Measurements from ENCODE around the gene OPA3. TPM values are rescaled to one million over a fixed set of nuclear protein-coding genes. Genes with fewer than 3 reads are reported as not detected.

The OPA3 gene
- total RNA-seq, 2 experiments from 2014 or later, result 5.8 to 12.0 TPM

DNA sequence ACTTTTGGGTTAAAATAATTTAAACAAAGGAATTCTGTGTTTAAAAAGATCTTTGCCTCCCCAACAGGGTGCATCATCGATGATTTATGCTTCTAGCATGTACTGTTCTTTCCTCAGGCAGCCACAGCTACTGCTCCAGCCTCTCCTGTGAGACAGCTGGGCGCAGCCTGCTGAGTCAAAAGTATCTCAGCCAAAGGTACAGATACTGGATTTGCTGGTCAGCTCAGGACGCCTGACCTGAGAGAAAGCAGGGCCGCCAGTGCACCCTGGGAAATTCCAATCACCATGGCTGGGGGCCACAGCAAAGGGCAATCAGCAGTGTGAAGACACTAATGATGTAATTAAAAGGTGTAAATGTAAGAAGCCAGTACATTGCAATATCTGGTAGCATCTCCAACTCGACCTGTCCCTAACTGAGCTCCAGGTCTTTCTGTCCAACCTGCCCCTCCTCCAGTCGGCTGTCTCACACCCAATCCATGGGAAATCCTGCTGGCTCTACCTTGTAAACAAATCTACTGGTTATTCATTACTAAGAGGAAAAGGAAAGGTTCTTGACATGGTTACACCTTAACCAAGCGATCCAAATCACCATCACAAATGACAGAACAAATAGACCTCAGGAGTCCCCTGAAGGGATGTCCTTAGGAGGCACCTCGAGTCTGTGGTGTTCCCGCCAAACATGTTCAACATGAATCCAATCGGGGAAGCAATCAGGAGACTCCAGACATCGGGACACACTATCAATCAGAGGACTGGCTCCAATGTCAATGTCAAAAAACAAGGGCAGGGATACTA, 7.3 kb downstream of the OPA3 start:
- Histone ChIP-seq H3K4me1 (ENCODE audit: insufficient read depth, low read length, poor library complexity, severe bottlenecking) (peaks cover 4% of the 10 kb centered on the region), H3K79me2 (ENCODE audit: insufficient read depth, low read depth, low read length) (peaks cover 9% of the 10 kb centered on the region; the same call in 1 of the 2 replicates), H3K9me2 (ENCODE audit: insufficient read depth, low read length) (no peaks in the 10 kb centered on the region), H3K4me2 (ENCODE audit: low read length) (no peak overlapping the region), H3K36me3 (ENCODE audit: insufficient read depth, low read length) (peaks cover 13% of the 10 kb centered on the region), H4K20me1 (ENCODE audit: insufficient read depth, low read length) (no peaks in the 10 kb centered on the region), H3K9me3 (ENCODE audit: low read length) (no peaks in the 10 kb centered on the region), H2AFZ (ENCODE audit: low read length) (no peak overlapping the region), H3K27ac (ENCODE audit: low read depth, low read length, poor library complexity, severe bottlenecking) (no peak overlapping the region), H3K4me3 (ENCODE audit: low read depth, low read length, poor library complexity, severe bottlenecking) (no peak overlapping the region)
- TF ChIP-seq, protein P1, sequence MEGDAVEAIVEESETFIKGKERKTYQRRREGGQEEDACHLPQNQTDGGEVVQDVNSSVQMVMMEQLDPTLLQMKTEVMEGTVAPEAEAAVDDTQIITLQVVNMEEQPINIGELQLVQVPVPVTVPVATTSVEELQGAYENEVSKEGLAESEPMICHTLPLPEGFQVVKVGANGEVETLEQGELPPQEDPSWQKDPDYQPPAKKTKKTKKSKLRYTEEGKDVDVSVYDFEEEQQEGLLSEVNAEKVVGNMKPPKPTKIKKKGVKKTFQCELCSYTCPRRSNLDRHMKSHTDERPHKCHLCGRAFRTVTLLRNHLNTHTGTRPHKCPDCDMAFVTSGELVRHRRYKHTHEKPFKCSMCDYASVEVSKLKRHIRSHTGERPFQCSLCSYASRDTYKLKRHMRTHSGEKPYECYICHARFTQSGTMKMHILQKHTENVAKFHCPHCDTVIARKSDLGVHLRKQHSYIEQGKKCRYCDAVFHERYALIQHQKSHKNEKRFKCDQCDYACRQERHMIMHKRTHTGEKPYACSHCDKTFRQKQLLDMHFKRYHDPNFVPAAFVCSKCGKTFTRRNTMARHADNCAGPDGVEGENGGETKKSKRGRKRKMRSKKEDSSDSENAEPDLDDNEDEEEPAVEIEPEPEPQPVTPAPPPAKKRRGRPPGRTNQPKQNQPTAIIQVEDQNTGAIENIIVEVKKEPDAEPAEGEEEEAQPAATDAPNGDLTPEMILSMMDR (conservative IDR thresholded peaks at IDR 0.05; ENCODE audit: low read length), result no peak
- no peak for TF ChIP-seq EZH2phosphoT487 (IDR thresholded peaks at IDR 0.05; ENCODE audit: borderline replicate concordance, low read depth, low read length)
- no TSS peak for BruUV-seq (replicated peaks)
- intact Hi-C loops (cut with micrococcal nuclease; ENCODE audit: unreplicated experiment), result no loop called here
- CTCF ChIA-PET (ENCODE audit: unreplicated experiment), result no interaction called here
- POLR2A ChIA-PET, result interaction anchor here (0.7 kb wide), 1 partner anchor 77 kb away, joined by 3 read pairs; no protein-coding TSS in a partner anchor
- DNase-seq (ENCODE audit: low spot score), result no peak

DNA sequence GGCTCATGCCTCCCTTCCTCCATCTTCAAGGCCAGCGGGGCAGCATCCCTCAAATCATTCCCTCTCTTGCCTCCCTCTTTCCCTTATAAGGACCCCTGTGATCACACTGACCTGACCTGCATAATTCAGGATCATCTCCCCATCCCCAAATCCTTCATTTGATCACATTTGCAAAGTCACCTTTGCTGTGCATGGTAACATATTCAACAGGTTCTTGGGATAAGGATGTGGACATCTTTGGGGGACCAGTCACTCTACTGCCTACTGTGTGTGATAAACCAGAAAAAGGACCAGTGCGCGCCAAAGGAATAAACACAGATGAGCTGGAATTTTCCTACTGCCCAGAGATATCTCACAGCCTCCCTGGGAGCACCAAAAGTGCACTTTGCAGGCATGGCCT, 7.9 kb downstream of the OPA3 start:
- no peak overlapping the region for H2AFZ ChIP-seq (ENCODE audit: low read length)
- H3K4me2 ChIP-seq (ENCODE audit: low read length), result no peak overlapping the region
- H3K4me3 ChIP-seq (ENCODE audit: low read depth, low read length, poor library complexity, severe bottlenecking), result no peak overlapping the region
- H3K79me2 ChIP-seq (ENCODE audit: insufficient read depth, low read depth, low read length), result peaks cover 9% of the 10 kb centered on the region; the same call in 1 of the 2 replicates
- no peaks in the 10 kb centered on the region for H3K9me3 ChIP-seq (ENCODE audit: low read length)
- TF ChIP-seq EZH2phosphoT487 (IDR thresholded peaks at IDR 0.05; ENCODE audit: borderline replicate concordance, low read depth, low read length), result no peak
- TF ChIP-seq, protein P1 (conservative IDR thresholded peaks at IDR 0.05; ENCODE audit: low read length), result no peak
- intact Hi-C loops (cut with micrococcal nuclease; ENCODE audit: unreplicated experiment), result no loop called here
- no peak overlapping the region for H3K27ac ChIP-seq (ENCODE audit: low read depth, low read length, poor library complexity, severe bottlenecking)
- H3K9me2 ChIP-seq (ENCODE audit: insufficient read depth, low read length), result no peaks in the 10 kb centered on the region
- BruUV-seq (replicated peaks), result no TSS peak
- H3K36me3 ChIP-seq (ENCODE audit: insufficient read depth, low read length), result peaks cover 12% of the 10 kb centered on the region
- POLR2A ChIA-PET, result interaction anchor here (0.7 kb wide), 1 partner anchor 78 kb away, joined by 3 read pairs; no protein-coding TSS in a partner anchor
- peaks cover 4% of the 10 kb centered on the region for H3K4me1 ChIP-seq (ENCODE audit: insufficient read depth, low read length, poor library complexity, severe bottlenecking)
- CTCF ChIA-PET (ENCODE audit: unreplicated experiment), result no interaction called here
- 0 out of 2 replicates have a peak, but pooled peaks cover 1% of the 10 kb centered on the region for H4K20me1 ChIP-seq (ENCODE audit: insufficient read depth, low read length)
- no peak for DNase-seq (ENCODE audit: low spot score)

DNA sequence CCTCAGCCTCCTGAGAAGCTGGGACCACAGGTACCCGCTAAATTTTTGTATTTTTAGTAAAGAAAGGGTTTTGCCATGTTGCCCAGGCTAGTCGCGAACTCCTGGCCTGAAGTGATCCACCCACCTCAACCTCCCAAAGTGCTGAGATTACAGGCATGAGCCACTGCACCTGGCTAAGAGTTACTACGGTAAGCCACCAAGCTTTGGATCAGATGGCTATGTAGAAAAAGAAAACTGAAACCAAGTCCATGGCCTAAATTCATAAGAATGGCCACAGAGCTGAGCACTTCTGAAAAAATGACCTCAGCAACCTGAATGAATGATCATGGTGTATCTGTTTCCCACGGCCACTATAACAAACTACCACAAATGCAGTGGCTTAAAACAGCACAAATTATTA, 9.4 kb downstream of the OPA3 start:
- Histone ChIP-seq H4K20me1 (ENCODE audit: insufficient read depth, low read length) (0 out of 2 replicates have a peak, but pooled peaks cover 3% of the 10 kb centered on the region), H3K9me2 (ENCODE audit: insufficient read depth, low read length) (no peaks in the 10 kb centered on the region), H2AFZ (ENCODE audit: low read length) (no peak overlapping the region), H3K9me3 (ENCODE audit: low read length) (no peaks in the 10 kb centered on the region), H3K36me3 (ENCODE audit: insufficient read depth, low read length) (0 out of 2 replicates have a peak, but pooled peaks cover 6% of the 10 kb centered on the region), H3K79me2 (ENCODE audit: insufficient read depth, low read depth, low read length) (no peaks in the 10 kb centered on the region), H3K4me1 (ENCODE audit: insufficient read depth, low read length, poor library complexity, severe bottlenecking) (peaks cover 4% of the 10 kb centered on the region), H3K4me3 (ENCODE audit: low read depth, low read length, poor library complexity, severe bottlenecking) (no peak overlapping the region), H3K27ac (ENCODE audit: low read depth, low read length, poor library complexity, severe bottlenecking) (no peak overlapping the region), H3K4me2 (ENCODE audit: low read length) (no peak overlapping the region)
- no peak for TF ChIP-seq EZH2phosphoT487 (IDR thresholded peaks at IDR 0.05; ENCODE audit: borderline replicate concordance, low read depth, low read length)
- TF ChIP-seq, protein P1 (conservative IDR thresholded peaks at IDR 0.05; ENCODE audit: low read length), result no peak
- ChIA-PET POLR2A (no interaction called here), CTCF (ENCODE audit: unreplicated experiment) (no interaction called here)
- DNase-seq (ENCODE audit: low spot score), result no peak
- intact Hi-C loops (cut with micrococcal nuclease; ENCODE audit: unreplicated experiment), result no loop called here
- no TSS peak for BruUV-seq (replicated peaks)
